K562 (cell line): ENCODE data around the gene MALAT1. TPM values are rescaled to one million over a fixed set of nuclear protein-coding genes. Genes with fewer than 3 reads are reported as not detected.

Experiments
- ARID2 ChIP-seq: fragments of 450-650 bp; IDR thresholded peaks from 2 replicates; pipeline ENCODE4 v1.6.1; 2017; ENCODE audit warnings: antibody characterized with exemption, mild to moderate bottlenecking
- GTF2B ChIP-seq: IDR thresholded peaks from 2 replicates; pipeline ENCODE4 v1.6.1; 2011; ENCODE audit not compliant: insufficient read length; ENCODE audit errors: extremely low read depth
- HDAC3 ChIP-seq: fragments of 450-650 bp; IDR thresholded peaks from 2 replicates; pipeline ENCODE4 v1.6.1; 2018; ENCODE audit warnings: borderline replicate concordance, mild to moderate bottlenecking, moderate library complexity; ENCODE audit not compliant: partially characterized antibody
- MBD1 ChIP-seq: fragments of 250-450 bp; sonication (Bioruptor Pico); IDR thresholded peaks from 2 replicates; pipeline ENCODE4 v1.8.0; 2022; ENCODE audit warnings: inconsistent platforms
- MYC ChIP-seq, 2 experiments: fragments of 250-450 bp in 1 of 2; sonication (Bioruptor Pico) in 1 of 2; IDR thresholded peaks; 2 replicates each; pipeline versions ENCODE4 v1.5.1 to v1.6.1; 2012 to 2021; ENCODE audit warnings: low read depth in 2 of 2, borderline replicate concordance in 1 of 2, improper control_type of control experiment in 1 of 2, low read length in 1 of 2, mild to moderate bottlenecking in 1 of 2, moderate library complexity in 1 of 2
- SIX5 ChIP-seq, 2 experiments: IDR thresholded peaks; 2 replicates each; pipeline ENCODE4 v1.6.1; 2011; ENCODE audit warnings: low read length in 2 of 2, borderline replicate concordance in 1 of 2, low read depth in 1 of 2, mild to moderate bottlenecking in 1 of 2, moderate library complexity in 1 of 2; ENCODE audit not compliant: insufficient read depth in 1 of 2
- SPI1 ChIP-seq: IDR thresholded peaks from 2 replicates; pipeline ENCODE4 v1.6.1; 2011; ENCODE audit warnings: low read depth, low read length, control low read depth, borderline replicate concordance
- SRSF7 ChIP-seq: fragments of 200-400 bp; formaldehyde crosslinking; optimal IDR thresholded peaks from 2 replicates; pipeline ENCODE3; 2017; ENCODE audit warnings: mild to moderate bottlenecking, low read depth, low read length
- ZFP1 ChIP-seq: fragments of 450-650 bp; formaldehyde crosslinking; IDR thresholded peaks from 2 replicates; pipeline ENCODE4 v1.4.0; 2020; ENCODE audit warnings: mild to moderate bottlenecking, mixed read lengths
- ZNF282 ChIP-seq: sonication (generic); formaldehyde crosslinking; IDR thresholded peaks from 2 replicates; pipeline ENCODE4 v1.8.1; 2023; ENCODE audit warnings: missing genetic modification reagents
- polyA plus RNA-seq, 8 experiments: library from polyadenylated mRNA; depleted of rRNA in 4 of 8; stranded (reverse) in 5 of 8; unstranded in 3 of 8; fragments of >200 nt; fragmentation: Nextera tagmentation in 2 of 8; fragmentation: Illumina TruSeq in 1 of 8; extraction: Ambion mirVana in 2 of 8; extraction: Trizol in 1 of 8; gene quantifications; 2 replicates each; pipeline versions ENCODE4 v1.2.1 to v1.2.3, GENCODE V29; 2011 to 2014; ENCODE audit warnings: inconsistent platforms in 1 of 8, missing spikeins in 1 of 8
- total RNA-seq, 7 experiments: library from RNA; depleted of rRNA in 6 of 7; stranded (reverse); fragments of >200 nt in 6 of 7; fragmentation: Illumina TruSeq in 2 of 7; extraction: Trizol in 2 of 7; gene quantifications; 2 replicates each; pipeline versions ENCODE4 v1.2.1 to v1.2.3, GENCODE V29; 2011 to 2021; ENCODE audit warnings: low replicate concordance in 1 of 7
- TF ChIP-seq, protein P1 (sequence below): sonication (generic); formaldehyde crosslinking; IDR thresholded peaks from 2 replicates; pipeline ENCODE4 v1.8.1; 2023; ENCODE audit warnings: mild to moderate bottlenecking, missing genetic modification reagents
- TF ChIP-seq, protein P2 (sequence below): conservative IDR thresholded peaks from 2 replicates; pipeline ENCODE4 v1.6.1; 2011; ENCODE audit warnings: low read depth, mild to moderate bottlenecking, low read length; ENCODE audit not compliant: control insufficient read depth
- TF ChIP-seq, protein P3 (sequence below): fragments of 250-450 bp; sonication (Bioruptor Pico); IDR thresholded peaks from 2 replicates; pipeline ENCODE4 v1.5.0; 2022; ENCODE audit warnings: mild to moderate bottlenecking
- TF ChIP-seq, protein P4 (sequence below): fragments of 450-650 bp; formaldehyde crosslinking; IDR thresholded peaks from 2 replicates; pipeline ENCODE4 v1.4.0; 2022; ENCODE audit warnings: missing genetic modification characterization

MALAT1 gene
- total and polyA plus RNA-seq, 9 of the 15 experiments (the other 6 are each of a cell fraction or from before 2014, with no cell fraction given) = 363 to 8,715 (median 2,351) TPM

GRCh38 chr11:65454696-65455456 lies 44.0 kb upstream of the MALAT1 start (continued):
- TF ChIP-seq, protein P1, sequence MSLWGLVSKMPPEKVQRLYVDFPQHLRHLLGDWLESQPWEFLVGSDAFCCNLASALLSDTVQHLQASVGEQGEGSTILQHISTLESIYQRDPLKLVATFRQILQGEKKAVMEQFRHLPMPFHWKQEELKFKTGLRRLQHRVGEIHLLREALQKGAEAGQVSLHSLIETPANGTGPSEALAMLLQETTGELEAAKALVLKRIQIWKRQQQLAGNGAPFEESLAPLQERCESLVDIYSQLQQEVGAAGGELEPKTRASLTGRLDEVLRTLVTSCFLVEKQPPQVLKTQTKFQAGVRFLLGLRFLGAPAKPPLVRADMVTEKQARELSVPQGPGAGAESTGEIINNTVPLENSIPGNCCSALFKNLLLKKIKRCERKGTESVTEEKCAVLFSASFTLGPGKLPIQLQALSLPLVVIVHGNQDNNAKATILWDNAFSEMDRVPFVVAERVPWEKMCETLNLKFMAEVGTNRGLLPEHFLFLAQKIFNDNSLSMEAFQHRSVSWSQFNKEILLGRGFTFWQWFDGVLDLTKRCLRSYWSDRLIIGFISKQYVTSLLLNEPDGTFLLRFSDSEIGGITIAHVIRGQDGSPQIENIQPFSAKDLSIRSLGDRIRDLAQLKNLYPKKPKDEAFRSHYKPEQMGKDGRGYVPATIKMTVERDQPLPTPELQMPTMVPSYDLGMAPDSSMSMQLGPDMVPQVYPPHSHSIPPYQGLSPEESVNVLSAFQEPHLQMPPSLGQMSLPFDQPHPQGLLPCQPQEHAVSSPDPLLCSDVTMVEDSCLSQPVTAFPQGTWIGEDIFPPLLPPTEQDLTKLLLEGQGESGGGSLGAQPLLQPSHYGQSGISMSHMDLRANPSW (CRISPR knock-in tag) = no peak
- TF ChIP-seq HDAC3 (no peak), MBD1 (CRISPR knock-in tag) (no peak), GTF2B (peak; percentile 80), ZFP1 (no peak), ARID2 (no peak), SIX5 (IDR thresholded peaks at IDR 0.05; ENCODE audit: borderline replicate concordance in 1 of 2, insufficient read depth in 1 of 2, low read depth in 1 of 2, low read length in 2 of 2) (no peak), MYC (IDR thresholded peaks at IDR 0.05; ENCODE audit: low read depth, low read length) (no peak; the same call in none of the 2 replicates), MYC (CRISPR knock-in tag; IDR thresholded peaks at IDR 0.05; ENCODE audit: borderline replicate concordance, low read depth) (0 out of 2 replicates have a peak, but pooled peaks have one; percentile 40), ZNF282 (CRISPR knock-in tag) (no peak), SPI1 (no peak), SRSF7 (no peak)
- TF ChIP-seq, protein P2, sequence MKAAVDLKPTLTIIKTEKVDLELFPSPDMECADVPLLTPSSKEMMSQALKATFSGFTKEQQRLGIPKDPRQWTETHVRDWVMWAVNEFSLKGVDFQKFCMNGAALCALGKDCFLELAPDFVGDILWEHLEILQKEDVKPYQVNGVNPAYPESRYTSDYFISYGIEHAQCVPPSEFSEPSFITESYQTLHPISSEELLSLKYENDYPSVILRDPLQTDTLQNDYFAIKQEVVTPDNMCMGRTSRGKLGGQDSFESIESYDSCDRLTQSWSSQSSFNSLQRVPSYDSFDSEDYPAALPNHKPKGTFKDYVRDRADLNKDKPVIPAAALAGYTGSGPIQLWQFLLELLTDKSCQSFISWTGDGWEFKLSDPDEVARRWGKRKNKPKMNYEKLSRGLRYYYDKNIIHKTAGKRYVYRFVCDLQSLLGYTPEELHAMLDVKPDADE = peak; percentile 86
- TF ChIP-seq, protein P3, sequence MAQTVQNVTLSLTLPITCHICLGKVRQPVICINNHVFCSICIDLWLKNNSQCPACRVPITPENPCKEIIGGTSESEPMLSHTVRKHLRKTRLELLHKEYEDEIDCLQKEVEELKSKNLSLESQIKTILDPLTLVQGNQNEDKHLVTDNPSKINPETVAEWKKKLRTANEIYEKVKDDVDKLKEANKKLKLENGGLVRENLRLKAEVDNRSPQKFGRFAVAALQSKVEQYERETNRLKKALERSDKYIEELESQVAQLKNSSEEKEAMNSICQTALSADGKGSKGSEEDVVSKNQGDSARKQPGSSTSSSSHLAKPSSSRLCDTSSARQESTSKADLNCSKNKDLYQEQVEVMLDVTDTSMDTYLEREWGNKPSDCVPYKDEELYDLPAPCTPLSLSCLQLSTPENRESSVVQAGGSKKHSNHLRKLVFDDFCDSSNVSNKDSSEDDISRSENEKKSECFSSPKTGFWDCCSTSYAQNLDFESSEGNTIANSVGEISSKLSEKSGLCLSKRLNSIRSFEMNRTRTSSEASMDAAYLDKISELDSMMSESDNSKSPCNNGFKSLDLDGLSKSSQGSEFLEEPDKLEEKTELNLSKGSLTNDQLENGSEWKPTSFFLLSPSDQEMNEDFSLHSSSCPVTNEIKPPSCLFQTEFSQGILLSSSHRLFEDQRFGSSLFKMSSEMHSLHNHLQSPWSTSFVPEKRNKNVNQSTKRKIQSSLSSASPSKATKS (CRISPR knock-in tag) = no peak
- TF ChIP-seq, protein P4, sequence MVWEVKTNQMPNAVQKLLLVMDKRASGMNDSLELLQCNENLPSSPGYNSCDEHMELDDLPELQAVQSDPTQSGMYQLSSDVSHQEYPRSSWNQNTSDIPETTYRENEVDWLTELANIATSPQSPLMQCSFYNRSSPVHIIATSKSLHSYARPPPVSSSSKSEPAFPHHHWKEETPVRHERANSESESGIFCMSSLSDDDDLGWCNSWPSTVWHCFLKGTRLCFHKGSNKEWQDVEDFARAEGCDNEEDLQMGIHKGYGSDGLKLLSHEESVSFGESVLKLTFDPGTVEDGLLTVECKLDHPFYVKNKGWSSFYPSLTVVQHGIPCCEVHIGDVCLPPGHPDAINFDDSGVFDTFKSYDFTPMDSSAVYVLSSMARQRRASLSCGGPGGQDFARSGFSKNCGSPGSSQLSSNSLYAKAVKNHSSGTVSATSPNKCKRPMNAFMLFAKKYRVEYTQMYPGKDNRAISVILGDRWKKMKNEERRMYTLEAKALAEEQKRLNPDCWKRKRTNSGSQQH (CRISPR knock-in tag) = no peak
- TF ChIP-seq, all 486 proteins: peak for 108
